ENCODE data around the gene TERF2IP. TPM values are rescaled to one million over a fixed set of nuclear protein-coding genes. Genes with fewer than 3 reads are reported as not detected.

Gene TERF2IP
- total and polyA plus RNA-seq, 2 experiments from 2014 or later, result 12.0 to 18.0 TPM

DNA sequence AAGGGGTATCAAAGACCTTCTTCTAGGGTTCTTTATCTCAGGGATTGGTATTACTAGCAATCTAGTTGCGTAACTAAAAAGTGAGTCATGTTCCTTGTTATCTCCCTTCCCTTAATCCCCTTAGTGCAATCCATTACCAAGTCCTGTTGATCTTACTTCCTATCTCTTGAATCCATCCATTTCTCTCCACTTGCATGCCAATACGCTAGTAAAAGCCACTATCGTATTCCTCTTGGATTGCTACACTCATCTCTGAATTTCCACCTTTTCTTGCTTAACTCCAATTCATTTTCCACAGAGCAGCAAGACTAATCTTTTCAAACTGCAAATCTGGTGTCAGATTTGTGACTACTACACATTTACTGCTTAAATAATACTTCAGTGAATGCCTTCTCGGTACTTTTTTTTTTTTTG, 22.6 kb upstream of the TERF2IP start:
- no peak for ATAC-seq
- Mint-ChIP-seq H3K36me3 (ENCODE audit: low read depth) (peaks cover 52% of the 10 kb centered on the region), H3K4me3 (no peak overlapping the region), H3K4me1 (peaks cover 4% of the 10 kb centered on the region), H3K9me3 (no peaks in the 10 kb centered on the region), H3K27ac (no peak overlapping the region), H3K27me3 (ENCODE audit: insufficient read depth, low read depth, poor library complexity) (peaks cover 2% of the 10 kb centered on the region)
- Histone ChIP-seq H3F3A (replicated peaks; ENCODE audit: low read depth) (peaks cover 11% of the 10 kb centered on the region; the same call in 1 of the 2 replicates), H2AFZ (no peak overlapping the region), H3K36me3 (ENCODE audit: insufficient read depth) (peaks cover 42% of the 10 kb centered on the region), H4K20me1 (replicated peaks; ENCODE audit: insufficient read depth) (no peaks in the 10 kb centered on the region), H3K4me3 (no peak overlapping the region), H3K27me3 (ENCODE audit: insufficient read depth) (no peaks in the 10 kb centered on the region), H3K4me1 (ENCODE audit: insufficient read depth) (peaks cover 7% of the 10 kb centered on the region; the same call in 1 of the 2 replicates), H3K9me2 (ENCODE audit: insufficient read depth) (no peaks in the 10 kb centered on the region), H3K79me2 (replicated peaks; ENCODE audit: insufficient read depth) (peaks cover 10% of the 10 kb centered on the region; the same call in 1 of the 2 replicates), H3K4me2 (no peak overlapping the region), H3K27ac (ENCODE audit: low read depth) (peak overlapping the region; percentile 24; the same call in 1 of the 2 replicates)
- DNase-seq (ENCODE audit: low spot score), result no peak
- no peak for TF ChIP-seq ZNF462 (CRISPR knock-in tag; IDR thresholded peaks at IDR 0.05)
- TF ChIP-seq NANOG (IDR thresholded peaks at IDR 0.05; ENCODE audit: borderline replicate concordance), result no peak
- TF ChIP-seq, protein P1, sequence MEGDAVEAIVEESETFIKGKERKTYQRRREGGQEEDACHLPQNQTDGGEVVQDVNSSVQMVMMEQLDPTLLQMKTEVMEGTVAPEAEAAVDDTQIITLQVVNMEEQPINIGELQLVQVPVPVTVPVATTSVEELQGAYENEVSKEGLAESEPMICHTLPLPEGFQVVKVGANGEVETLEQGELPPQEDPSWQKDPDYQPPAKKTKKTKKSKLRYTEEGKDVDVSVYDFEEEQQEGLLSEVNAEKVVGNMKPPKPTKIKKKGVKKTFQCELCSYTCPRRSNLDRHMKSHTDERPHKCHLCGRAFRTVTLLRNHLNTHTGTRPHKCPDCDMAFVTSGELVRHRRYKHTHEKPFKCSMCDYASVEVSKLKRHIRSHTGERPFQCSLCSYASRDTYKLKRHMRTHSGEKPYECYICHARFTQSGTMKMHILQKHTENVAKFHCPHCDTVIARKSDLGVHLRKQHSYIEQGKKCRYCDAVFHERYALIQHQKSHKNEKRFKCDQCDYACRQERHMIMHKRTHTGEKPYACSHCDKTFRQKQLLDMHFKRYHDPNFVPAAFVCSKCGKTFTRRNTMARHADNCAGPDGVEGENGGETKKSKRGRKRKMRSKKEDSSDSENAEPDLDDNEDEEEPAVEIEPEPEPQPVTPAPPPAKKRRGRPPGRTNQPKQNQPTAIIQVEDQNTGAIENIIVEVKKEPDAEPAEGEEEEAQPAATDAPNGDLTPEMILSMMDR (conservative IDR thresholded peaks at IDR 0.05; ENCODE audit: low read depth in 2 of 2), result no peak
- no peak for TF ChIP-seq STAT1 (IDR thresholded peaks at IDR 0.05; ENCODE audit: unreplicated experiment)
